SK-N-SH (cell line): ENCODE data around the gene SEC16B. TPM values are rescaled to one million over a fixed set of nuclear protein-coding genes. Genes with fewer than 3 reads are reported as not detected.

Experiments
- CTCF ChIA-PET: fragments of 300-600, 350-600 bp; formaldehyde crosslinking; extraction: SDS; loops from one replicate; lab custom pipeline; 2021; lab: Yijun Ruan, JAX
- POLR2A ChIA-PET: fragments of 350-600 bp; sonication (Branson Sonifier 250); formaldehyde crosslinking; extraction: SDS; loops from one replicate; lab custom pipeline; 2020; ENCODE audit warnings: antibody characterized with exemption, inconsistent platforms; lab: Yijun Ruan, JAX
- DNase-seq: peaks from one replicate; pipeline ENCODE4 v3.0.0; 2012
- H2AFZ ChIP-seq: fragments of 200-600 bp; sonication (generic); 2 replicates; pipeline ENCODE4 v1.8.1; 2016; ENCODE audit warnings: antibody characterized with exemption, mild to moderate bottlenecking, low read depth
- H3F3A ChIP-seq: fragments of 200-600 bp; sonication (generic); replicated peaks from 2 replicates; pipeline ENCODE3; 2016; ENCODE audit warnings: antibody characterized with exemption, mild to moderate bottlenecking; ENCODE audit not compliant: insufficient read depth
- H3K27ac ChIP-seq, 2 experiments: fragments of 200-500 bp in 1 of 2; fragments of 200-600 bp in 1 of 2; sonication (Bioruptor generic) in 1 of 2; sonication (generic), shearing (Covaris generic) in 1 of 2; 2 replicates each; pipeline versions ENCODE4 v1.5.1 to v1.6.1; 2014 to 2016; ENCODE audit warnings: low read depth in 2 of 2, inconsistent platforms in 1 of 2, low read length in 1 of 2, mild to moderate bottlenecking in 1 of 2, mixed read lengths in 1 of 2
- H3K27me3 ChIP-seq: fragments of 200-600 bp; sonication (generic), shearing (Covaris generic); 2 replicates; pipeline ENCODE4 v1.6.1; 2016; ENCODE audit warnings: mixed run types; ENCODE audit not compliant: insufficient read depth
- H3K36me3 ChIP-seq, 2 experiments: fragments of 200-500 bp in 1 of 2; fragments of 200-600 bp in 1 of 2; sonication (Bioruptor generic) in 1 of 2; sonication (generic) in 1 of 2; replicated peaks in 1 of 2; 2 replicates each; pipeline versions ENCODE3 to v1.5.1; 2014 to 2016; ENCODE audit warnings: low read length in 1 of 2, mild to moderate bottlenecking in 1 of 2; ENCODE audit not compliant: insufficient read depth in 2 of 2, control insufficient read depth in 1 of 2
- H3K4me1 ChIP-seq, 2 experiments: fragments of 200-500 bp in 1 of 2; fragments of 200-600 bp in 1 of 2; sonication (Bioruptor generic) in 1 of 2; sonication (generic), shearing (Covaris generic) in 1 of 2; 2 replicates each; pipeline versions ENCODE4 v1.5.1 to v1.6.1; 2014 to 2016; ENCODE audit warnings: low read depth in 1 of 2, low read length in 1 of 2, mixed run types in 1 of 2; ENCODE audit not compliant: insufficient read depth in 2 of 2, control insufficient read depth in 1 of 2
- H3K4me2 ChIP-seq: fragments of 200-600 bp; sonication (generic), shearing (Covaris generic); 2 replicates; pipeline ENCODE4 v1.6.1; 2017; ENCODE audit warnings: mixed run types
- H3K4me3 ChIP-seq, 2 experiments: fragments of 200-500 bp in 1 of 2; fragments of 200-600 bp in 1 of 2; sonication (Bioruptor generic) in 1 of 2; sonication (generic), shearing (Covaris generic) in 1 of 2; 2 replicates each; pipeline versions ENCODE4 v1.5.1 to v1.8.1; 2014 to 2016; ENCODE audit warnings: low read depth in 2 of 2, inconsistent platforms in 1 of 2, low read length in 1 of 2, mild to moderate bottlenecking in 1 of 2, mixed read lengths in 1 of 2, moderate library complexity in 1 of 2
- H3K79me2 ChIP-seq: fragments of 200-600 bp; sonication (generic); 2 replicates; pipeline ENCODE4 v1.8.1; 2017; ENCODE audit warnings: mild to moderate bottlenecking; ENCODE audit not compliant: insufficient read depth
- H3K9ac ChIP-seq: fragments of 200-600 bp; sonication (generic); 2 replicates; pipeline ENCODE4 v1.6.1; 2017; ENCODE audit warnings: mixed run types
- H3K9me2 ChIP-seq: fragments of 200-600 bp; sonication (generic); 2 replicates; pipeline ENCODE4 v1.6.1; 2017; ENCODE audit warnings: mixed run types
- H3K9me3 ChIP-seq: fragments of 200-600 bp; sonication (generic); 2 replicates; pipeline ENCODE4 v1.6.1; 2017; ENCODE audit warnings: mixed run types, mild to moderate bottlenecking, moderate library complexity
- H4K20me1 ChIP-seq: fragments of 200-600 bp; sonication (generic); 2 replicates; pipeline ENCODE4 v1.6.1; 2017; ENCODE audit warnings: mild to moderate bottlenecking, mixed run types; ENCODE audit not compliant: insufficient read depth
- EP300 ChIP-seq, 2 experiments: IDR thresholded peaks; 2 replicates each; pipeline versions ENCODE4 v1.4.0 to v1.6.1; 2012; ENCODE audit warnings: borderline replicate concordance in 1 of 2, low read depth in 1 of 2, low read length in 1 of 2
- EZH2phosphoT487 ChIP-seq: fragments of 200-600 bp; sonication (generic); IDR thresholded peaks from 2 replicates; pipeline ENCODE4 v1.6.1; 2017; ENCODE audit warnings: low read depth, mixed run types, mild to moderate bottlenecking, antibody characterized with exemption, moderate library complexity, borderline replicate concordance
- FOXM1 ChIP-seq: IDR thresholded peaks from 2 replicates; pipeline ENCODE4 v1.4.0; 2012; ENCODE audit warnings: low read depth, mild to moderate bottlenecking
- GABPA ChIP-seq: IDR thresholded peaks from 2 replicates; pipeline ENCODE4 v1.4.0; 2012; ENCODE audit warnings: low read depth, mild to moderate bottlenecking
- GATA2 ChIP-seq: sonication (generic); formaldehyde crosslinking; IDR thresholded peaks from 2 replicates; pipeline ENCODE4 v1.5.0; 2020; ENCODE audit warnings: mild to moderate bottlenecking, missing genetic modification reagents
- MAX ChIP-seq: IDR thresholded peaks from 2 replicates; pipeline ENCODE4 v1.4.0; 2012; ENCODE audit warnings: low read depth
- MEF2A ChIP-seq: IDR thresholded peaks from 2 replicates; pipeline ENCODE4 v1.4.0; 2012; ENCODE audit warnings: low read depth, borderline replicate concordance
- MXI1 ChIP-seq: IDR thresholded peaks from 2 replicates; pipeline ENCODE4 v1.6.1; 2012; ENCODE audit warnings: mild to moderate bottlenecking, low read depth, low read length, improper control_type of control experiment
- NFIC ChIP-seq: IDR thresholded peaks from 2 replicates; pipeline ENCODE4 v1.4.0; 2012; ENCODE audit warnings: borderline replicate concordance
- RCOR1 ChIP-seq: fragments of 150-350 bp; IDR thresholded peaks from 2 replicates; pipeline ENCODE4 v1.6.1; 2017; ENCODE audit warnings: antibody characterized with exemption, low read length
- SIN3A ChIP-seq: IDR thresholded peaks from 2 replicates; pipeline ENCODE4 v1.6.1; 2012; ENCODE audit warnings: low read depth, mild to moderate bottlenecking, low read length, moderate library complexity, borderline replicate concordance
- SMC3 ChIP-seq: IDR thresholded peaks from 2 replicates; pipeline ENCODE4 v1.6.1; 2012; ENCODE audit warnings: low read depth, low read length, improper control_type of control experiment
- TCF12 ChIP-seq: IDR thresholded peaks from 2 replicates; pipeline ENCODE4 v1.4.0; 2012
- TEAD4 ChIP-seq: IDR thresholded peaks from 2 replicates; pipeline ENCODE4 v1.4.0; 2012; ENCODE audit warnings: mild to moderate bottlenecking, borderline replicate concordance; ENCODE audit not compliant: insufficient read depth
- USF2 ChIP-seq: fragments of 150-350 bp; IDR thresholded peaks from 2 replicates; pipeline ENCODE4 v1.6.1; 2017; ENCODE audit warnings: antibody characterized with exemption, low read length, low read depth, borderline replicate concordance
- WGBS: methylation state at CpG from one replicate; pipeline ENCODE4 v1.1.6; 2017; ENCODE audit warnings: low lambda C conversion rate; 5-methylcytosine and 5-hydroxymethylcytosine counted together
- polyA plus RNA-seq, 3 experiments: library from polyadenylated mRNA; depleted of rRNA; stranded (reverse); fragments of >200 nt; gene quantifications; 2 replicates each; pipeline ENCODE4 v1.2.3, GENCODE V29; 2012
- TF ChIP-seq, protein P1 (sequence below): fragments of 150-350 bp; IDR thresholded peaks from 2 replicates; pipeline ENCODE4 v1.6.1; 2016; ENCODE audit warnings: mild to moderate bottlenecking, low read depth, low read length

Gene SEC16B
- polyA plus RNA-seq, 1 of the 3 experiments (the other 2 are of a cell fraction): 0.31 TPM

- TF ChIP-seq MXI1: no peak
- no peak for TF ChIP-seq SIN3A
- TF ChIP-seq EZH2phosphoT487: no peak
- Histone ChIP-seq H3K4me2 (no peak overlapping the region), H2AFZ (no peak overlapping the region), H3K27ac (no peak overlapping the region), H3K4me3 (no peak overlapping the region), H3K9me3 (no peaks in the 10 kb centered on the region), H3K36me3 (no peaks in the 10 kb centered on the region), H3K9ac (no peak overlapping the region), H3K4me1 (peaks cover 2 to 11% of the 10 kb centered on the region in 2 experiments; a peak in 2 of 4 replicates), H3K27me3 (no peaks in the 10 kb centered on the region), H4K20me1 (no peaks in the 10 kb centered on the region), H3F3A (peaks cover 14% of the 10 kb centered on the region), H3K79me2 (no peaks in the 10 kb centered on the region), H3K9me2 (no peaks in the 10 kb centered on the region)
- WGBS: 38% methylated on average over 3 of the region's 3 CpGs
- no peak for DNase-seq
- POLR2A ChIA-PET: no interaction called here
- CTCF ChIA-PET: interaction anchor here (1.2 kb wide), 1 partner anchor 60 kb away, joined by 3 read pairs; no protein-coding TSS in a partner anchor
Measured at GRCh38 chr1:177973585-177973984, 3.7 kb upstream of the SEC16B start.

DNA sequence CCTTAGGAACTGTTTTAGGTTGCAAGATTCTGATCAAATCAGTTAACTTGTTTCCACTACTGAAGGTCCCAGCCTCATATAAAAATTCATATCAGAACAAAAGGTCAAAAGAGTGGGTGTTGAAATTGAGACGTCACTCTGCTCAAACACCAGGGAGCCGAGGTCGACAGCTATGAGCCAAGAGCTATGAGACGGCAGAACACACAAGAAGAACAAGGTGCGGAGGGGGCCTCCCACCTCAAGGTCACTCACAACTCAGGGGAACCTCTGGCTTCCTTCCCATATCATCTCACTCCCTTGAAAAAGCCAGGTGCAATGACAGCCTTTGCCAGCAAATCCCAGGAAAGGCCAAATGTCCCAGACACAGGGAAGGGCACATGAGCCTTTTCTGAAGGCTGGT, 749 bp downstream of the SEC16B start:
- H3K79me2 ChIP-seq: no peaks in the 10 kb centered on the region
- no peaks in the 10 kb centered on the region for H3K9me2 ChIP-seq
- ChIA-PET POLR2A (no interaction called here), CTCF (no interaction called here)
- H3K4me1 ChIP-seq: no peaks in the 10 kb centered on the region
- no peak overlapping the region for H3K4me2 ChIP-seq
- H3F3A ChIP-seq: no peaks in the 10 kb centered on the region
- H3K4me3 ChIP-seq: no peak overlapping the region
- H2AFZ ChIP-seq: no peak overlapping the region
- no peak for TF ChIP-seq GATA2
- no peak for TF ChIP-seq NFIC
- no peak overlapping the region for H3K27ac ChIP-seq
- 73% methylated on average over 5 of the region's 5 CpGs for WGBS
- H3K36me3 ChIP-seq: no peaks in the 10 kb centered on the region
- no peaks in the 10 kb centered on the region for H3K27me3 ChIP-seq
- no peaks in the 10 kb centered on the region for H4K20me1 ChIP-seq
- no peak for DNase-seq
- H3K9ac ChIP-seq: no peak overlapping the region
- no peaks in the 10 kb centered on the region for H3K9me3 ChIP-seq

DNA sequence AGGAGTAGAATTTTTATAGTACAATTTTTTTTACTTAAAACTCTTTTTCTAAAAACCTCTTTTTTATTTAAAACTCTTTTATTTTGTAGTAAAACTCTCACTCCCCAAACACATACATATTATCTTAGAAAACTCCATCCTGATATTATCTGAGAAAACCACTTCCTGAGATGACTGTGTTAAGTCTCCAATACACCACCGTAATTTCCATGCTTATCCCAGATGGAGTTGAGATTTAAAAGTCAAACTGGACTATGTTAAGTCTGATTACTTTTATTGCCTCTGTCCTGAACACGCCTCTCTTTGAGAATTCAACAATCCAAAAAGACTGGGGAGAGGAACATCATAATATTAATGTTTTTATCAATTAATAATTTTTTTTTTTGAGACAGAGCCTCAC, 3.7 kb downstream of the SEC16B start:
- no peak overlapping the region for H2AFZ ChIP-seq
- no peaks in the 10 kb centered on the region for H3K9me3 ChIP-seq
- no peaks in the 10 kb centered on the region for H3K36me3 ChIP-seq
- WGBS: 29% methylated on average over 2 of the region's 2 CpGs
- H3K4me3 ChIP-seq: no peak overlapping the region
- H4K20me1 ChIP-seq: no peaks in the 10 kb centered on the region
- H3K27me3 ChIP-seq: no peaks in the 10 kb centered on the region
- no peak for DNase-seq
- H3K9me2 ChIP-seq: no peaks in the 10 kb centered on the region
- H3K4me1 ChIP-seq: no peaks in the 10 kb centered on the region
- H3K9ac ChIP-seq: no peak overlapping the region
- no peaks in the 10 kb centered on the region for H3F3A ChIP-seq
- peak overlapping the region in 1 of 2 experiments; percentile 24; a peak in 2 of 4 replicates for H3K27ac ChIP-seq
- ChIA-PET CTCF (no interaction called here), POLR2A (no interaction called here)
- peak; percentile 64 for TF ChIP-seq TCF12
- no peak for TF ChIP-seq TEAD4
- H3K79me2 ChIP-seq: no peaks in the 10 kb centered on the region
- H3K4me2 ChIP-seq: no peak overlapping the region; the same call in 1 of the 2 replicates

DNA sequence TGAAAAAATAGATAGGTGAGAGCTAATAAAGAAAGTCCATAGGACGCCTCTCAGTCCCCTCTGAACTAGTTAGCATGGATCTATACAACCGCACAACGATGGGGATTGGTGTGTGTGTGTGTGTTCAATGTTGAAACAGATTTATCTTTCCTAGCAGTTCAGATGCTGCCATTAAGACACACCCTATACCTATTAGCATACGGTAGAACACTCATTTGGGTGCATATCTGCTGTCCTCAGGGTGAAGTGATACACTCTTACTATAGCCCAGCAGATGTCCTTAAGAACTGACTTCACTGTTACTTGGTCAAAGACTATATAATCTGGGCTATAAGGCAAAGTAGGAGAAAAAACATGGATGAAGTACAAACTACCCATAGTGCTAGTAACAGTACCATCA, 4.6 kb downstream of the SEC16B start:
- no peak overlapping the region for H2AFZ ChIP-seq
- no peaks in the 10 kb centered on the region for H3F3A ChIP-seq
- no peaks in the 10 kb centered on the region for H3K36me3 ChIP-seq
- H3K9ac ChIP-seq: no peak overlapping the region
- POLR2A ChIA-PET: no interaction called here
- H3K4me1 ChIP-seq: no peaks in the 10 kb centered on the region
- H3K4me3 ChIP-seq: no peak overlapping the region
- H3K9me2 ChIP-seq: no peaks in the 10 kb centered on the region
- no peak for DNase-seq
- CTCF ChIA-PET: no interaction called here
- no peaks in the 10 kb centered on the region for H3K79me2 ChIP-seq
- H3K4me2 ChIP-seq: no peak overlapping the region
- no peaks in the 10 kb centered on the region for H4K20me1 ChIP-seq
- WGBS: 78% methylated on average over 4 of the region's 4 CpGs
- H3K27ac ChIP-seq: no peak overlapping the region
- H3K27me3 ChIP-seq: no peaks in the 10 kb centered on the region
- H3K9me3 ChIP-seq: no peaks in the 10 kb centered on the region
- TF ChIP-seq MEF2A (no peak), MAX (no peak), EZH2phosphoT487 (no peak), USF2 (no peak), EP300 (IDR thresholded peaks at IDR 0.05; ENCODE audit: borderline replicate concordance in 1 of 2, low read depth in 1 of 2, low read length in 1 of 2) (no peak), RCOR1 (no peak), GABPA (no peak), SMC3 (no peak), FOXM1 (no peak)
- TF ChIP-seq, protein P1, sequence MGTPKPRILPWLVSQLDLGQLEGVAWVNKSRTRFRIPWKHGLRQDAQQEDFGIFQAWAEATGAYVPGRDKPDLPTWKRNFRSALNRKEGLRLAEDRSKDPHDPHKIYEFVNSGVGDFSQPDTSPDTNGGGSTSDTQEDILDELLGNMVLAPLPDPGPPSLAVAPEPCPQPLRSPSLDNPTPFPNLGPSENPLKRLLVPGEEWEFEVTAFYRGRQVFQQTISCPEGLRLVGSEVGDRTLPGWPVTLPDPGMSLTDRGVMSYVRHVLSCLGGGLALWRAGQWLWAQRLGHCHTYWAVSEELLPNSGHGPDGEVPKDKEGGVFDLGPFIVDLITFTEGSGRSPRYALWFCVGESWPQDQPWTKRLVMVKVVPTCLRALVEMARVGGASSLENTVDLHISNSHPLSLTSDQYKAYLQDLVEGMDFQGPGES: no peak
